DOHH2 (cell line): ENCODE results near the gene LILRB1.
"Not testable (repeated sequence)": the region's sequence is repeated elsewhere in the genome, so short reads cannot be mapped to it uniquely, and the experiment has no call there.

ENCODE experiments used
- H3F3A ChIP-seq: fragments of 200-600 bp; sonication (generic), shearing (Covaris generic); 2 replicates; pipeline ENCODE4 v1.6.0; 2016; ENCODE audit warnings: antibody characterized with exemption, mild to moderate bottlenecking; ENCODE audit not compliant: control insufficient read depth, insufficient read depth
- H3K27ac ChIP-seq: fragments of 200-600 bp; sonication (generic); 2 replicates; pipeline ENCODE4 v1.5.1; 2014; ENCODE audit warnings: low read depth, mild to moderate bottlenecking, low read length, moderate library complexity
- H3K27me3 ChIP-seq: fragments of 200-600 bp; sonication (generic); 2 replicates; pipeline ENCODE4 v1.6.1; 2014; ENCODE audit warnings: mild to moderate bottlenecking, low read length, mixed read lengths; ENCODE audit not compliant: control insufficient read depth
- H3K36me3 ChIP-seq: fragments of 200-600 bp; sonication (generic); 2 replicates; pipeline ENCODE4 v1.6.1; 2014; ENCODE audit warnings: mild to moderate bottlenecking, low read length, moderate library complexity, mixed read lengths; ENCODE audit not compliant: control insufficient read depth
- H3K4me1 ChIP-seq: fragments of 200-600 bp; sonication (generic); 2 replicates; pipeline ENCODE4 v1.6.1; 2014; ENCODE audit warnings: mild to moderate bottlenecking, low read length, mixed read lengths; ENCODE audit not compliant: control insufficient read depth
- H3K4me2 ChIP-seq: fragments of 200-600 bp; sonication (generic); 2 replicates; pipeline ENCODE4 v1.6.0; 2014; ENCODE audit warnings: mild to moderate bottlenecking, low read length, moderate library complexity
- H3K4me3 ChIP-seq: fragments of 200-600 bp; sonication (generic); 2 replicates; pipeline ENCODE4 v1.5.1; 2014; ENCODE audit warnings: mild to moderate bottlenecking, low read length, mixed read lengths
- H3K79me2 ChIP-seq: fragments of 200-600 bp; sonication (generic); 2 replicates; pipeline ENCODE4 v1.6.1; 2014; ENCODE audit warnings: mild to moderate bottlenecking, low read length, mixed read lengths; ENCODE audit not compliant: control insufficient read depth
- H3K9me2 ChIP-seq: fragments of 200-600 bp; sonication (generic); replicated peaks from 2 replicates; pipeline ENCODE4 v1.6.1; 2014; ENCODE audit warnings: mild to moderate bottlenecking, low read length, mixed read lengths; ENCODE audit not compliant: control insufficient read depth
- H3K9me3 ChIP-seq: fragments of 200-600 bp; sonication (generic); 2 replicates; pipeline ENCODE4 v1.6.1; 2014; ENCODE audit warnings: antibody characterized with exemption, low read length, mixed read lengths; ENCODE audit not compliant: control insufficient read depth, insufficient read depth
- H4K20me1 ChIP-seq: fragments of 200-600 bp; sonication (generic); 2 replicates; pipeline ENCODE4 v1.6.0; 2014; ENCODE audit warnings: low read depth, mild to moderate bottlenecking, antibody characterized with exemption, low read length, moderate library complexity; ENCODE audit not compliant: control insufficient read depth, insufficient read depth
- EZH2phosphoT487 ChIP-seq: fragments of 200-600 bp; sonication (generic); IDR thresholded peaks from 2 replicates; pipeline ENCODE4 v1.6.1; 2017; ENCODE audit warnings: borderline replicate concordance, mild to moderate bottlenecking, antibody characterized with exemption, low read length, moderate library complexity, mixed read lengths
- TF ChIP-seq, protein P1 (sequence below): fragments of 200-600 bp; sonication (generic); IDR thresholded peaks from one replicate; pipeline ENCODE4 v1.5.1; 2014; ENCODE audit warnings: antibody characterized with exemption, mild to moderate bottlenecking, low read depth, low read length; ENCODE audit not compliant: poor library complexity, severe bottlenecking

LILRB1 gene

DNA sequence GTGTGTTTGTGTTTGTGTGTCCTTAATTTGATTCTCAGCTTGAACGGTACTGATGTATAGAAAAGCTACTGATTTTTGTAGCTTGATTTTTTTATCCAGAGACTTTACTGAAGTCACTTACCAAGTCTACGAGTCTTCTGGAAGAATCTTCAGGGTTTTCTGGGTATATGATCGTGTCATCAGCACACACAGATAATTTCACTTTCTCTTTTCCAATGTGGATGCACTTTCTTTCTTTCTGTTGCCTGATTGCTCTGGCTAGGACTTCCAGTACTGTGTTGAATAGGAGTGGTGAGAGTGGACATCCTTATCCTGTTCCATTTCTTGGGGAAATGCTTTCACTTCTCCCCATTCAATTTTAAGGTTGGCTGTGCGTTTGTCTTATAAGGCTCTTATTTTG lies 7.9 kb upstream of the LILRB1 start:
- Histone ChIP-seq H3K4me3 (peak overlapping the region; percentile 81), H3K36me3 (peaks cover 38% of the 10 kb centered on the region)

DNA sequence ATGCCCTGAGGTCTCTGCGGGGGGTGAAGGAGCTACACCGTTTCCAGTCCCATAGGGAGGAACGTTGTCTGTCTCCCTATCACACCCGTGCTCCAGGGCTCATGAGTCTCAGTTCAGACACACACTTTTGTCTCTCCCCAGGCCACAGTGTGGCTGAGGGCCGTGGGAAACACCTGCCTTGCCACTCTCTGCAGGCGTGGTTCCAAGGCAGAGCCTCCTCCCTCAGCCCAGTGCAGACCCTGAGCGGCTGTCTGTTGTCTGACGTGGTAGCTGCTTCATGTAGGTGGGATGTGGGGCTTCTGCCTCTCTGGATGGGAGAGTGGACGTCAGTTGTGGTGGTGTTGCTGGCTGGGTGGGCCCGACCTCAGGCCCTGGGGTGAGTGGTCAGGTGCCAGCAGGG lies 6.0 kb upstream of the LILRB1 start:
- Histone ChIP-seq H3K4me1 (peaks cover 87% of the 10 kb centered on the region), H3K4me3 (peak overlapping the region; percentile 81), H3K4me2 (peak overlapping the region; percentile 97), H3F3A (peaks cover 12% of the 10 kb centered on the region), H3K79me2 (peaks cover 96% of the 10 kb centered on the region), H3K27ac (peak overlapping the region; percentile 96), H3K36me3 (peaks cover 50% of the 10 kb centered on the region)
- not testable (repeated sequence) for H3K9me3 ChIP-seq, H3K9me2 ChIP-seq, H4K20me1 ChIP-seq, H3K27me3 ChIP-seq

More for the DNA sequence above, 7.9 kb upstream of the LILRB1 start:
- TF ChIP-seq EZH2phosphoT487, result no peak
- TF ChIP-seq, protein P1, sequence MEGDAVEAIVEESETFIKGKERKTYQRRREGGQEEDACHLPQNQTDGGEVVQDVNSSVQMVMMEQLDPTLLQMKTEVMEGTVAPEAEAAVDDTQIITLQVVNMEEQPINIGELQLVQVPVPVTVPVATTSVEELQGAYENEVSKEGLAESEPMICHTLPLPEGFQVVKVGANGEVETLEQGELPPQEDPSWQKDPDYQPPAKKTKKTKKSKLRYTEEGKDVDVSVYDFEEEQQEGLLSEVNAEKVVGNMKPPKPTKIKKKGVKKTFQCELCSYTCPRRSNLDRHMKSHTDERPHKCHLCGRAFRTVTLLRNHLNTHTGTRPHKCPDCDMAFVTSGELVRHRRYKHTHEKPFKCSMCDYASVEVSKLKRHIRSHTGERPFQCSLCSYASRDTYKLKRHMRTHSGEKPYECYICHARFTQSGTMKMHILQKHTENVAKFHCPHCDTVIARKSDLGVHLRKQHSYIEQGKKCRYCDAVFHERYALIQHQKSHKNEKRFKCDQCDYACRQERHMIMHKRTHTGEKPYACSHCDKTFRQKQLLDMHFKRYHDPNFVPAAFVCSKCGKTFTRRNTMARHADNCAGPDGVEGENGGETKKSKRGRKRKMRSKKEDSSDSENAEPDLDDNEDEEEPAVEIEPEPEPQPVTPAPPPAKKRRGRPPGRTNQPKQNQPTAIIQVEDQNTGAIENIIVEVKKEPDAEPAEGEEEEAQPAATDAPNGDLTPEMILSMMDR, result no peak
- Histone ChIP-seq H3K27me3 (no peaks in the 10 kb centered on the region), H3K79me2 (peaks cover 96% of the 10 kb centered on the region), H3F3A (peaks cover 18% of the 10 kb centered on the region), H3K4me2 (peak overlapping the region; percentile 97), H3K9me3 (no peaks in the 10 kb centered on the region), H3K9me2 (no peaks in the 10 kb centered on the region), H3K27ac (peak overlapping the region; percentile 96), H3K4me1 (peaks cover 69% of the 10 kb centered on the region), H4K20me1 (no peaks in the 10 kb centered on the region)

DNA sequence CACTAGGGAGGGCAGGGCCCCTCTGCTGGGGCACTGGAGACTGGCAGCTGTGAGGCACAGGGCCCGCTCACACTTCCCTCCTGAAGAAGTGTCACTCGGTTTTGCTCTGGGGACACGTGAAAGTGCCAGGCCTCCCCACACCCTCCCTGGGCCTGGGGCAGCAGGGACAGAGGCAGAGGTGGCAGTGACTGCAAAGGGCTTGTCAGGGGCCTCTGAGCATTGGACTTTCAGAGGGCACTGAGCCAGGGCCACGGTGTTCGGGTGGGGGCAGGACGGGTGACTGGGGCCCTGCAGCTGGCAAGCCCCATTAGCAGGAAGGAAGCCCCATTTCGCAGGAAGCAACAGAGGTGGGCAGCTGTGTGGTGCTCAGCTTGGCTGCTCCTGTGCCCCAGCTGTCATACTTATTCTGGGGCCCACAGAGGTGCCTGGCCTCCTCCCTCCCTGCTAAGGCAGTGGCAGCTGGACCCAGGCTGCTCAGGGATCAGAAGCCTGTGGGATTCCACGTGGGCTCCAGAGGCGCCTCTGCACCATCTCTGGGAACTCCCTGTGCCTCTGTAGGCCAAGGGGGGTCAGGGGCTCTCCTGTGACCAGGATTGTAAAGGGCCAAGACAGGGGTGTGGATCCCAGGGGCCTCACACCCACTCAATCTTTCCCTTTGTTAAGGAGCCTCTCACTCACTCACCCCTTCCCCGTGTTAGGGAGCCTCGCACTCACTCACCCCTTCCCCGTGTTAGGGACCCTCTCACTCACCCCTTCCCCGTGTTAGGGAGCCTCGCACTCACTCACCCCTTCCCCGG lies 5.2 kb upstream of the LILRB1 start:
- H4K20me1 ChIP-seq, H3K9me3 ChIP-seq, H3K9me2 ChIP-seq, H3K27me3 ChIP-seq: not testable (repeated sequence)
- Histone ChIP-seq H3K36me3 (peaks cover 58% of the 10 kb centered on the region), H3K4me3 (peak overlapping the region; percentile 81), H3K27ac (peak overlapping the region; percentile 96), H3F3A (peaks cover 12% of the 10 kb centered on the region), H3K4me1 (peaks cover 96% of the 10 kb centered on the region), H3K79me2 (peaks cover 96% of the 10 kb centered on the region), H3K4me2 (peak overlapping the region; percentile 97)

DNA sequence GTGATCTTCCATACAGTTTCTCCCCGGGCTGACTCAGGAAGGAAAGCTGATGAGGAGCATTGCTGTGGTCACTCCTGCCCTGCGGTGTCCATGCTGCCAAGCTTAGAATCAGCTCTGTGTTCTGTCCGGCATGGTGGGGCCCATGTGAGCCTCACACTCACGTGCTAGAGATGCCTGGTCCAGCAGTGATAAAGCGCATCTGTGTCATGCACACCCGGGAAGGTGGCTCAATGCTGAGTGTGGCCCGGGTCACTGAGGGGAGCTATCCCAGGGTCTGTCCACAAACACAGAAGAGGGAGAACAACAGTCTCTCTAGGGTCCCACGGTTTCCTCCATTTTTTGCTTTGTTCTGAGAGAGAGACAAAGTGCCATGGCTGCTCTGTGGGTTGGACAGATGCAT lies 3.5 kb upstream of the LILRB1 start:
- Histone ChIP-seq H3K27ac (no peak overlapping the region; the same call in 1 of the 2 replicates), H3K4me2 (peak overlapping the region; percentile 67; the same call in 1 of the 2 replicates), H3K4me3 (no peak overlapping the region), H3K9me2 (no peaks in the 10 kb centered on the region), H3K9me3 (no peaks in the 10 kb centered on the region), H3F3A (peaks cover 7% of the 10 kb centered on the region), H3K4me1 (peaks cover 88% of the 10 kb centered on the region), H3K36me3 (peaks cover 60% of the 10 kb centered on the region), H3K27me3 (no peaks in the 10 kb centered on the region), H4K20me1 (peaks cover 9% of the 10 kb centered on the region; the same call in 1 of the 2 replicates), H3K79me2 (peaks cover 81% of the 10 kb centered on the region)
- no peak for TF ChIP-seq EZH2phosphoT487
- TF ChIP-seq, protein P1, result no peak

DNA sequence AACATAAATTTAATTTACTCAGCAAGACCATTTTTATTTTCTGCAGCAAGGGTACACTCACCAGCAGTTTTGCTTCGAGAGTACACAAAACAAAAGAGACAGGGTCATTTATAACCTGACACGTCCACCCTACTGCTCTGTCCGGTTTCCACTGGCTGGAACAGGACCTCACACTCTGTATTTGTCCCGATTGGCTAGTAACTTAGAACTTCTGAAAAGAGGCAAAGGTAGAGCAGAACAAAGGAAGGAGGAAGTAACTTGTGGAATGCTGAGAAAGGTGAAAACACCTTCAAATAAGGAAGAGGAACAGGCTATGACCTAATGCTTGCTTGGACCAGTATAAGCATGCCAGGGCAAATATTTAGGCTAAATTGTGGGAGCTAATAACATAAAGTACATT lies 2.4 kb upstream of the LILRB1 start:
- H3K9me2 ChIP-seq, H3F3A ChIP-seq, H3K9me3 ChIP-seq, H4K20me1 ChIP-seq, H3K4me3 ChIP-seq, H3K27me3 ChIP-seq, H3K4me2 ChIP-seq: not testable (repeated sequence)
- H3K27ac ChIP-seq, result 0 out of 2 replicates have a peak overlapping the region, but pooled peaks have one; percentile 6
- H3K4me1 ChIP-seq, result peaks cover 76% of the 10 kb centered on the region
- H3K36me3 ChIP-seq, result peaks cover 66% of the 10 kb centered on the region
- peaks cover 69% of the 10 kb centered on the region for H3K79me2 ChIP-seq
